Panc1 (cell line): ENCODE measurements around the gene OR4M1. TPM values are rescaled to one million over a fixed set of nuclear protein-coding genes. Genes with fewer than 3 reads are reported as not detected.
"Not testable (repeated sequence)": the region's sequence is repeated elsewhere in the genome, so short reads cannot be mapped to it uniquely, and the experiment has no call there.

Experiments
- ATAC-seq: fragments of 200-7000 bp; cut with Tn5 transposase; 2 replicates; pipeline ENCODE4 v1.9.1; 2020; ENCODE audit warnings: mild to moderate bottlenecking, moderate library complexity
- BruUV-seq: library from RNA; stranded (reverse); fragments of 400-500 nt; replicated peaks from 2 replicates; lab custom pipeline; 2021; lab: Mats Ljungman, UMichigan
- CTCF ChIA-PET: fragments of 300-600 bp; sonication (Branson Sonifier 250); formaldehyde crosslinking; loops from one replicate; lab custom pipeline; 2022; ENCODE audit warnings: antibody characterized with exemption; lab: Charles Lee
- POLR2A ChIA-PET: fragments of 300-600 bp; sonication (Branson Sonifier 250); formaldehyde crosslinking; loops from one replicate; lab custom pipeline; 2022; ENCODE audit warnings: antibody characterized with exemption; lab: Charles Lee
- DNase-seq: peaks from one replicate; pipeline ENCODE4 v3.0.0-alpha.2; 2010; ENCODE audit warnings: low read depth, low spot score
- H3K27ac ChIP-seq: 2 replicates; pipeline ENCODE4 v1.5.1; 2011; ENCODE audit warnings: mild to moderate bottlenecking, low read length, inconsistent platforms
- H3K27me3 ChIP-seq: fragments of 200-500 bp; sonication (Bioruptor generic); 2 replicates; pipeline ENCODE4 v1.6.0; 2014; ENCODE audit warnings: low read length, inconsistent platforms; ENCODE audit not compliant: control insufficient read depth, insufficient read depth
- H3K36me3 ChIP-seq: fragments of 200-500 bp; sonication (Bioruptor generic); 2 replicates; pipeline ENCODE4 v1.5.1; 2014; ENCODE audit warnings: inconsistent platforms, mild to moderate bottlenecking, low read length, moderate library complexity; ENCODE audit not compliant: control insufficient read depth, insufficient read depth
- H3K4me1 ChIP-seq: 2 replicates; pipeline ENCODE4 v1.5.1; 2011; ENCODE audit warnings: inconsistent platforms, mild to moderate bottlenecking, low read length, moderate library complexity; ENCODE audit not compliant: control insufficient read depth, insufficient read depth
- H3K4me3 ChIP-seq, 2 experiments: 2 replicates each; pipeline ENCODE4 v1.5.1; 2011 to 2012; ENCODE audit warnings: low read depth in 2 of 2, low read length in 2 of 2, mild to moderate bottlenecking in 2 of 2, inconsistent platforms in 1 of 2, moderate library complexity in 1 of 2
- H3K9me3 ChIP-seq: fragments of 200-500 bp; sonication (Bioruptor generic); 2 replicates; pipeline ENCODE4 v1.5.1; 2014; ENCODE audit warnings: low read depth, mild to moderate bottlenecking, inconsistent platforms, low read length, moderate library complexity; ENCODE audit not compliant: control insufficient read depth, insufficient read depth
- CTCF ChIP-seq: fragments of 450-650 bp; IDR thresholded peaks from 2 replicates; pipeline ENCODE4 v1.5.1; 2017; ENCODE audit warnings: mild to moderate bottlenecking
- POLR2AphosphoS5 ChIP-seq: IDR thresholded peaks from 2 replicates; pipeline ENCODE4 v1.6.1; 2012; ENCODE audit warnings: mild to moderate bottlenecking, low read depth, low read length, moderate library complexity
- SIN3A ChIP-seq: IDR thresholded peaks from 2 replicates; pipeline ENCODE4 v1.6.1; 2012; ENCODE audit warnings: low read depth, mild to moderate bottlenecking, low read length, moderate library complexity, borderline replicate concordance; ENCODE audit not compliant: insufficient read depth
- TCF7L2 ChIP-seq: IDR thresholded peaks from 2 replicates; pipeline ENCODE4 v1.6.1; 2011; ENCODE audit warnings: mild to moderate bottlenecking, low read depth, low read length, inconsistent platforms
- in situ Hi-C: cut with HindIII; loops from 2 replicates; pipeline ENCODE4 v1.10.0; 2016; ENCODE audit warnings: low sequenced_read_pairs, low pct_unique_long_range_greater_than_20kb
- intact Hi-C: fragments of 100-400 bp; cut with micrococcal nuclease; formaldehyde crosslinking; loops from one replicate; pipeline ENCODE4 v1.10.0; 2022; ENCODE audit not compliant: unreplicated experiment
- total RNA-seq: library from RNA; stranded (reverse); gene quantifications from one replicate; pipeline ENCODE4 v1.2.1, GENCODE V29; 2021; ENCODE audit not compliant: unreplicated experiment
- TF ChIP-seq, protein P1 (sequence below), 2 experiments: IDR thresholded peaks; 2 replicates each; pipeline ENCODE4 v1.6.1; 2011 to 2012; ENCODE audit warnings: low read depth in 2 of 2, control low read depth in 1 of 2, low read length in 1 of 2, mild to moderate bottlenecking in 1 of 2, moderate library complexity in 1 of 2; ENCODE audit not compliant: insufficient read depth in 1 of 2

OR4M1 gene
- total RNA-seq, 1 experiment from 2014 or later = not detected

- TF ChIP-seq POLR2AphosphoS5 = no peak
Measured at GRCh38 chr14:19799880-19800279, 26.6 kb downstream of the OR4M1 start (continued).

DNA sequence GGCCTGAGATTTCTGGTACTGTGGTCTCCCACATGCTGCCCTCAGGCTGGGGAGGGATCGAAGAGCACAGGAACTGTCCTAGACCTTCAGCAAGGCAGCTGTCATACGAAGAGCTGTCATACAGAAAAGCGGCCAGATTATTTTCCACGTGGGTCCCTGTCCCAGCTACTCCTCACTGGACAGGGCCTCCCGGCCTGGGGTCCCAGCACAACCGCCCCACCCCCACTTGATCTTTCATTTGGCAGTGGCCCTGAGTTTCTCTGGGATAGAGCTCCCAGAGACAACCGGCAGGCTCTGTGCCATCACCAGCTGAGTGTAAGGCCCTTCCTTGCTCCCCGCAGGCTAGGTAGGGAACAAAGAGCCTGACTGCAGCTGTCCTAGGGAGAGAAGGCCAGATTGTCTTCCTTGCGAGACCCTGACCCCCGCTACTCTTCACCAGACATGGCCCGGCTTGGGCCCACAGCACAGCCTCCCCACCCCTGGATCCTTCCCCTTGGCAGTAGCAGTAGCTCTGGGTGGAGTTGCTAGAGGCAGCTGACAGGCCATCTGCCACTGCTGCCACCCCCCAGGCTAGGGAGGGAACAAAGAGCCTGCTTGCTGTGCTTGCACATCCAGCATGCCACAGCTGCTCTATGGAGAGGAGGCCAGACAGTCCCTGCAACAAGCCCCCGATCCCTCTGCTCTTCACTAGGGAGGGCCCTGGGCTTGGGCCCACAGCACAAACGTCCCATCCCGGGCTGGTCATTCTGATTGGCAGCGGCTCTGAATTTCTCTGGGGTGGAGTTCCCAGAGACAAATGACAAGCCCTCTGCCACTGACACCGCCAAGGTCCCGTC lies 27.2 kb downstream of the OR4M1 start:
- Histone ChIP-seq H3K4me1 (no peaks in the 10 kb centered on the region), H3K36me3 (no peaks in the 10 kb centered on the region), H3K9me3 (no peaks in the 10 kb centered on the region), H3K27me3 (no peaks in the 10 kb centered on the region), H3K4me3 (no peak overlapping the region), H3K27ac (no peak overlapping the region)
- no TSS peak for BruUV-seq
- POLR2A ChIA-PET = no interaction called here
- intact Hi-C loops (no loop called here), in situ Hi-C loops (no loop called here)
- no peak for TF ChIP-seq POLR2AphosphoS5
- no peak for TF ChIP-seq TCF7L2
- no peak for TF ChIP-seq SIN3A
- no peak for TF ChIP-seq CTCF
- TF ChIP-seq, protein P1, sequence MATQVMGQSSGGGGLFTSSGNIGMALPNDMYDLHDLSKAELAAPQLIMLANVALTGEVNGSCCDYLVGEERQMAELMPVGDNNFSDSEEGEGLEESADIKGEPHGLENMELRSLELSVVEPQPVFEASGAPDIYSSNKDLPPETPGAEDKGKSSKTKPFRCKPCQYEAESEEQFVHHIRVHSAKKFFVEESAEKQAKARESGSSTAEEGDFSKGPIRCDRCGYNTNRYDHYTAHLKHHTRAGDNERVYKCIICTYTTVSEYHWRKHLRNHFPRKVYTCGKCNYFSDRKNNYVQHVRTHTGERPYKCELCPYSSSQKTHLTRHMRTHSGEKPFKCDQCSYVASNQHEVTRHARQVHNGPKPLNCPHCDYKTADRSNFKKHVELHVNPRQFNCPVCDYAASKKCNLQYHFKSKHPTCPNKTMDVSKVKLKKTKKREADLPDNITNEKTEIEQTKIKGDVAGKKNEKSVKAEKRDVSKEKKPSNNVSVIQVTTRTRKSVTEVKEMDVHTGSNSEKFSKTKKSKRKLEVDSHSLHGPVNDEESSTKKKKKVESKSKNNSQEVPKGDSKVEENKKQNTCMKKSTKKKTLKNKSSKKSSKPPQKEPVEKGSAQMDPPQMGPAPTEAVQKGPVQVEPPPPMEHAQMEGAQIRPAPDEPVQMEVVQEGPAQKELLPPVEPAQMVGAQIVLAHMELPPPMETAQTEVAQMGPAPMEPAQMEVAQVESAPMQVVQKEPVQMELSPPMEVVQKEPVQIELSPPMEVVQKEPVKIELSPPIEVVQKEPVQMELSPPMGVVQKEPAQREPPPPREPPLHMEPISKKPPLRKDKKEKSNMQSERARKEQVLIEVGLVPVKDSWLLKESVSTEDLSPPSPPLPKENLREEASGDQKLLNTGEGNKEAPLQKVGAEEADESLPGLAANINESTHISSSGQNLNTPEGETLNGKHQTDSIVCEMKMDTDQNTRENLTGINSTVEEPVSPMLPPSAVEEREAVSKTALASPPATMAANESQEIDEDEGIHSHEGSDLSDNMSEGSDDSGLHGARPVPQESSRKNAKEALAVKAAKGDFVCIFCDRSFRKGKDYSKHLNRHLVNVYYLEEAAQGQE (IDR thresholded peaks at IDR 0.05; ENCODE audit: insufficient read depth in 1 of 2, low read depth in 2 of 2, low read length in 1 of 2) = no peak
- CTCF ChIA-PET = no interaction called here
- ATAC-seq (no peak), DNase-seq (no peak)

GRCh38 chr14:19801118-19801464 lies 27.8 kb downstream of the OR4M1 start:
- no peak for ATAC-seq
- ChIA-PET POLR2A (no interaction called here), CTCF (no interaction called here)
- in situ Hi-C loops = no loop called here
- H3K27me3 ChIP-seq = no peaks in the 10 kb centered on the region
- no peaks in the 10 kb centered on the region for H3K9me3 ChIP-seq
- no peaks in the 10 kb centered on the region for H3K36me3 ChIP-seq
- no peaks in the 10 kb centered on the region for H3K4me1 ChIP-seq
- no peak overlapping the region for H3K4me3 ChIP-seq
- TF ChIP-seq CTCF (no peak), SIN3A (no peak), POLR2AphosphoS5 (no peak), TCF7L2 (no peak)
- TF ChIP-seq, protein P1 (IDR thresholded peaks at IDR 0.05; ENCODE audit: insufficient read depth in 1 of 2, low read depth in 2 of 2, low read length in 1 of 2) = no peak
- no peak for DNase-seq
- intact Hi-C loops = no loop called here
- no TSS peak for BruUV-seq
- H3K27ac ChIP-seq = no peak overlapping the region

GRCh38 chr14:19803470-19803869 lies 30.2 kb downstream of the OR4M1 start, which contains the start of gene OR4N2:
Gene OR4N2 (plus strand): TSS chr14:19803770. CDS start chr14:19827449, 23,679 bp downstream.
- CTCF ChIA-PET = interaction anchor here (0.7 kb wide), 1 partner anchor 33 kb away, joined by 5 read pairs; no protein-coding TSS in a partner anchor
- H3K27ac ChIP-seq, H3K9me3 ChIP-seq, H3K4me3 ChIP-seq, H3K36me3 ChIP-seq, intact Hi-C loops, POLR2A ChIA-PET, BruUV-seq, DNase-seq, H3K4me1 ChIP-seq, H3K27me3 ChIP-seq, ATAC-seq, in situ Hi-C loops: not testable (repeated sequence)
